ENCODE data around the gene PSAPL1. TPM values are rescaled to one million over a fixed set of nuclear protein-coding genes. Genes with fewer than 3 reads are reported as not detected.

Gene PSAPL1
- polyA plus RNA-seq, 1 donor from 2014 or later: not detected

DNA sequence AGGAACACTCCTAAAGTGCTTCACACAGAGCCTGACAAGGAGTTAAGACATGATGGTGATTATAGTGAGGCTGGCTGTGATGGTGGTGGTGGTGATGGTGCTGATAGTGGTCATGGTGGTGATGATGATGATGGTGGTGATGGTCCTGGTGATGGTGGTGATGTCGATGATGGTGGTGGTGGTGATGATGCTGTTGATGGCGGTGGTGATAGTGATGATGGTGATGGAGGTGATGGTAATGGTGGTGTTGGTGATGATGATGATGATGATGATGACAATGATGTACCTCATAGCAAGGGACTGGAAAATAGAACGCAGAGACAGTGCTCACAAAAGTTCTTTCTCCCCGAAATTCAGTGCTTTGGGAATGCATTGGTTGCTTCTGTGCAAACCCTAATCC is 34.3 kb upstream of the PSAPL1 start:
- Histone ChIP-seq H3K79me2 (replicated peaks; ENCODE audit: insufficient read depth, low read length) (no peaks in the 10 kb centered on the region), H3K27ac (ENCODE audit: low read length) (no peak overlapping the region), H3K36me3 (ENCODE audit: insufficient read depth, low read length) (no peaks in the 10 kb centered on the region), H2AFZ (ENCODE audit: low read depth, low read length) (no peak overlapping the region), H3F3A (ENCODE audit: insufficient read depth, low read length, poor library complexity, severe bottlenecking) (no peaks in the 10 kb centered on the region), H3K27me3 (ENCODE audit: insufficient read depth, low read depth, low read length) (no peaks in the 10 kb centered on the region), H3K9ac (ENCODE audit: low read length) (no peak overlapping the region), H3K4me3 (ENCODE audit: low read length) (no peak overlapping the region), H3K4me2 (ENCODE audit: low read length) (no peak overlapping the region), H3K9me2 (ENCODE audit: insufficient read depth, low read length) (no peaks in the 10 kb centered on the region), H4K20me1 (ENCODE audit: insufficient read depth) (no peaks in the 10 kb centered on the region), H3K9me3 (ENCODE audit: low read length) (no peaks in the 10 kb centered on the region)
- TF ChIP-seq POLR2AphosphoS5 (IDR thresholded peaks at IDR 0.05) (no peak), RAD21 (conservative IDR thresholded peaks at IDR 0.05) (no peak), TAF1 (IDR thresholded peaks at IDR 0.05; ENCODE audit: low read depth) (no peak), MXI1 (conservative IDR thresholded peaks at IDR 0.05; ENCODE audit: poor library complexity, severe bottlenecking) (no peak), EZH2 (IDR thresholded peaks at IDR 0.05; ENCODE audit: borderline replicate concordance, insufficient read depth, low read length, poor library complexity, severe bottlenecking) (no peak), SMC3 (conservative IDR thresholded peaks at IDR 0.05; ENCODE audit: poor library complexity) (no peak), EP300 (conservative IDR thresholded peaks at IDR 0.05; ENCODE audit: poor library complexity, severe bottlenecking) (no peak)
- TF ChIP-seq, protein P1, sequence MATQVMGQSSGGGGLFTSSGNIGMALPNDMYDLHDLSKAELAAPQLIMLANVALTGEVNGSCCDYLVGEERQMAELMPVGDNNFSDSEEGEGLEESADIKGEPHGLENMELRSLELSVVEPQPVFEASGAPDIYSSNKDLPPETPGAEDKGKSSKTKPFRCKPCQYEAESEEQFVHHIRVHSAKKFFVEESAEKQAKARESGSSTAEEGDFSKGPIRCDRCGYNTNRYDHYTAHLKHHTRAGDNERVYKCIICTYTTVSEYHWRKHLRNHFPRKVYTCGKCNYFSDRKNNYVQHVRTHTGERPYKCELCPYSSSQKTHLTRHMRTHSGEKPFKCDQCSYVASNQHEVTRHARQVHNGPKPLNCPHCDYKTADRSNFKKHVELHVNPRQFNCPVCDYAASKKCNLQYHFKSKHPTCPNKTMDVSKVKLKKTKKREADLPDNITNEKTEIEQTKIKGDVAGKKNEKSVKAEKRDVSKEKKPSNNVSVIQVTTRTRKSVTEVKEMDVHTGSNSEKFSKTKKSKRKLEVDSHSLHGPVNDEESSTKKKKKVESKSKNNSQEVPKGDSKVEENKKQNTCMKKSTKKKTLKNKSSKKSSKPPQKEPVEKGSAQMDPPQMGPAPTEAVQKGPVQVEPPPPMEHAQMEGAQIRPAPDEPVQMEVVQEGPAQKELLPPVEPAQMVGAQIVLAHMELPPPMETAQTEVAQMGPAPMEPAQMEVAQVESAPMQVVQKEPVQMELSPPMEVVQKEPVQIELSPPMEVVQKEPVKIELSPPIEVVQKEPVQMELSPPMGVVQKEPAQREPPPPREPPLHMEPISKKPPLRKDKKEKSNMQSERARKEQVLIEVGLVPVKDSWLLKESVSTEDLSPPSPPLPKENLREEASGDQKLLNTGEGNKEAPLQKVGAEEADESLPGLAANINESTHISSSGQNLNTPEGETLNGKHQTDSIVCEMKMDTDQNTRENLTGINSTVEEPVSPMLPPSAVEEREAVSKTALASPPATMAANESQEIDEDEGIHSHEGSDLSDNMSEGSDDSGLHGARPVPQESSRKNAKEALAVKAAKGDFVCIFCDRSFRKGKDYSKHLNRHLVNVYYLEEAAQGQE (IDR thresholded peaks at IDR 0.05; ENCODE audit: borderline replicate concordance): no peak
- TF ChIP-seq, protein P2, sequence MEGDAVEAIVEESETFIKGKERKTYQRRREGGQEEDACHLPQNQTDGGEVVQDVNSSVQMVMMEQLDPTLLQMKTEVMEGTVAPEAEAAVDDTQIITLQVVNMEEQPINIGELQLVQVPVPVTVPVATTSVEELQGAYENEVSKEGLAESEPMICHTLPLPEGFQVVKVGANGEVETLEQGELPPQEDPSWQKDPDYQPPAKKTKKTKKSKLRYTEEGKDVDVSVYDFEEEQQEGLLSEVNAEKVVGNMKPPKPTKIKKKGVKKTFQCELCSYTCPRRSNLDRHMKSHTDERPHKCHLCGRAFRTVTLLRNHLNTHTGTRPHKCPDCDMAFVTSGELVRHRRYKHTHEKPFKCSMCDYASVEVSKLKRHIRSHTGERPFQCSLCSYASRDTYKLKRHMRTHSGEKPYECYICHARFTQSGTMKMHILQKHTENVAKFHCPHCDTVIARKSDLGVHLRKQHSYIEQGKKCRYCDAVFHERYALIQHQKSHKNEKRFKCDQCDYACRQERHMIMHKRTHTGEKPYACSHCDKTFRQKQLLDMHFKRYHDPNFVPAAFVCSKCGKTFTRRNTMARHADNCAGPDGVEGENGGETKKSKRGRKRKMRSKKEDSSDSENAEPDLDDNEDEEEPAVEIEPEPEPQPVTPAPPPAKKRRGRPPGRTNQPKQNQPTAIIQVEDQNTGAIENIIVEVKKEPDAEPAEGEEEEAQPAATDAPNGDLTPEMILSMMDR (IDR thresholded peaks at IDR 0.05; ENCODE audit: poor library complexity, severe bottlenecking): no peak

DNA sequence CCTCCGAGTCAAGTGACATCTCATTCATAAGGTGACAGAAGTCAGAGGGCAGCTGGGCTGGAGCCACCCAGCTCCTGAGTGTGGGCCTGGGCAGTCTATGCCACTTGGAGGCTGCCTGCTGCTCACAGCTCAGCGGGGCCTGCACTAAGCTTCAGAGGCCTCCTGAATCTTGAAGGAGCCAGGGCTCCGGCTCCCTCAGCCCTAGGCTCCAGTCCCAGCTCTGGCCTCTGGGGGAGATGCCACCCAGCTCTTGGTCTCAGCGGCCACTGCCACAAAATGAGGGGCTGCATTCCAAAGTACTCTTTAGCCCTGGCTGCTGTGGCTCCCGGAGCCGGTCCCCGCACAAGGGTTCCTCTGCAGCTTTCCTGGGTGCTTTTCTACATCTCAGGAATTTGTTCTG is 32.7 kb upstream of the PSAPL1 start:
- H2AFZ ChIP-seq (ENCODE audit: low read depth, low read length): no peak overlapping the region
- no peaks in the 10 kb centered on the region for H3K36me3 ChIP-seq (ENCODE audit: insufficient read depth, low read length)
- no peaks in the 10 kb centered on the region for H3K9me3 ChIP-seq (ENCODE audit: low read length)
- no peaks in the 10 kb centered on the region for H3F3A ChIP-seq (ENCODE audit: insufficient read depth, low read length, poor library complexity, severe bottlenecking)
- no peaks in the 10 kb centered on the region for H4K20me1 ChIP-seq (ENCODE audit: insufficient read depth)
- no peaks in the 10 kb centered on the region for H3K9me2 ChIP-seq (ENCODE audit: insufficient read depth, low read length)
- H3K4me2 ChIP-seq (ENCODE audit: low read length): no peak overlapping the region
- H3K27me3 ChIP-seq (ENCODE audit: insufficient read depth, low read depth, low read length): no peaks in the 10 kb centered on the region
- TF ChIP-seq EP300 (conservative IDR thresholded peaks at IDR 0.05; ENCODE audit: poor library complexity, severe bottlenecking) (no peak), EZH2 (IDR thresholded peaks at IDR 0.05; ENCODE audit: borderline replicate concordance, insufficient read depth, low read length, poor library complexity, severe bottlenecking) (no peak), TAF1 (IDR thresholded peaks at IDR 0.05; ENCODE audit: low read depth) (no peak), SMC3 (conservative IDR thresholded peaks at IDR 0.05; ENCODE audit: poor library complexity) (no peak), POLR2AphosphoS5 (IDR thresholded peaks at IDR 0.05) (no peak), RAD21 (conservative IDR thresholded peaks at IDR 0.05) (no peak), MXI1 (conservative IDR thresholded peaks at IDR 0.05; ENCODE audit: poor library complexity, severe bottlenecking) (no peak)
- TF ChIP-seq, protein P1 (IDR thresholded peaks at IDR 0.05; ENCODE audit: borderline replicate concordance): no peak
- TF ChIP-seq, protein P2 (IDR thresholded peaks at IDR 0.05; ENCODE audit: poor library complexity, severe bottlenecking): no peak
- H3K79me2 ChIP-seq (replicated peaks; ENCODE audit: insufficient read depth, low read length): no peaks in the 10 kb centered on the region
- H3K9ac ChIP-seq (ENCODE audit: low read length): no peak overlapping the region
- no peak overlapping the region for H3K27ac ChIP-seq (ENCODE audit: low read length)
- H3K4me3 ChIP-seq (ENCODE audit: low read length): no peak overlapping the region
